ENCODE data around the gene MAP3K14.

MAP3K14 gene

GRCh38 chr17:45361976-45362375 is 45.2 kb upstream of the MAP3K14 start:
- H3K4me2 ChIP-seq, result no peak overlapping the region
- H3K4me1 ChIP-seq (ENCODE audit: low read depth, poor library complexity, severe bottlenecking), result peaks cover 5% of the 10 kb centered on the region
- H3K27me3 ChIP-seq (ENCODE audit: insufficient read depth, low read depth), result peaks cover 3% of the 10 kb centered on the region; the same call in 1 of the 2 replicates
- H3K79me2 ChIP-seq (ENCODE audit: insufficient read depth, low read depth), result no peaks in the 10 kb centered on the region
- no peaks in the 10 kb centered on the region for H3K36me3 ChIP-seq (ENCODE audit: insufficient read depth)
- H3K4me3 ChIP-seq (IDR thresholded peaks at IDR 0.05; ENCODE audit: insufficient read depth, low read depth, low read length), result no peak overlapping the region
- no peaks in the 10 kb centered on the region for H4K20me1 ChIP-seq (ENCODE audit: insufficient read depth)
- H3K27ac ChIP-seq, result no peak overlapping the region
- no peak overlapping the region for H3K9ac ChIP-seq
- no peak overlapping the region for H2AFZ ChIP-seq (ENCODE audit: low read depth)
- no peak for TF ChIP-seq CTCF (conservative IDR thresholded peaks at IDR 0.05; ENCODE audit: low read depth, low read length)

GRCh38 chr17:45361451-45361850 is 44.6 kb upstream of the MAP3K14 start:
- no peak for TF ChIP-seq CTCF (conservative IDR thresholded peaks at IDR 0.05; ENCODE audit: low read depth, low read length)
- H3K4me3 ChIP-seq (IDR thresholded peaks at IDR 0.05; ENCODE audit: insufficient read depth, low read depth, low read length), result no peak overlapping the region
- no peaks in the 10 kb centered on the region for H4K20me1 ChIP-seq (ENCODE audit: insufficient read depth)
- H3K36me3 ChIP-seq (ENCODE audit: insufficient read depth), result no peaks in the 10 kb centered on the region
- H3K79me2 ChIP-seq (ENCODE audit: insufficient read depth, low read depth), result no peaks in the 10 kb centered on the region
- H2AFZ ChIP-seq (ENCODE audit: low read depth), result no peak overlapping the region
- H3K4me2 ChIP-seq, result no peak overlapping the region
- no peak overlapping the region for H3K9ac ChIP-seq
- peaks cover 3% of the 10 kb centered on the region; the same call in 1 of the 2 replicates for H3K27me3 ChIP-seq (ENCODE audit: insufficient read depth, low read depth)
- H3K4me1 ChIP-seq (ENCODE audit: low read depth, poor library complexity, severe bottlenecking), result peaks cover 5% of the 10 kb centered on the region
- no peak overlapping the region for H3K27ac ChIP-seq

- TF ChIP-seq CTCF (conservative IDR thresholded peaks at IDR 0.05; ENCODE audit: low read depth, low read length), result no peak
- no peaks in the 10 kb centered on the region for H4K20me1 ChIP-seq (ENCODE audit: insufficient read depth)
- no peaks in the 10 kb centered on the region for H3K36me3 ChIP-seq (ENCODE audit: insufficient read depth)
- H3K4me1 ChIP-seq (ENCODE audit: low read depth, poor library complexity, severe bottlenecking), result peaks cover 5% of the 10 kb centered on the region
- H3K27me3 ChIP-seq (ENCODE audit: insufficient read depth, low read depth), result no peaks in the 10 kb centered on the region
- no peak overlapping the region for H2AFZ ChIP-seq (ENCODE audit: low read depth)
- no peak overlapping the region for H3K9ac ChIP-seq
- H3K79me2 ChIP-seq (ENCODE audit: insufficient read depth, low read depth), result no peaks in the 10 kb centered on the region
- H3K4me2 ChIP-seq, result no peak overlapping the region
- H3K4me3 ChIP-seq (IDR thresholded peaks at IDR 0.05; ENCODE audit: insufficient read depth, low read depth, low read length), result no peak overlapping the region
- H3K27ac ChIP-seq, result no peak overlapping the region
Observed at GRCh38 chr17:45357364-45357997, 40.7 kb upstream of the MAP3K14 start.

- no peak overlapping the region for H3K4me2 ChIP-seq
Observed at GRCh38 chr17:45355087-45355486, 38.3 kb upstream of the MAP3K14 start.

More at GRCh38 chr17:45355087-45355486, 38.3 kb upstream of the MAP3K14 start:
- Histone ChIP-seq H3K27me3 (ENCODE audit: insufficient read depth, low read depth) (no peaks in the 10 kb centered on the region), H3K4me1 (ENCODE audit: low read depth, poor library complexity, severe bottlenecking) (peaks cover 5% of the 10 kb centered on the region), H4K20me1 (ENCODE audit: insufficient read depth) (no peaks in the 10 kb centered on the region), H3K27ac (no peak overlapping the region), H3K79me2 (ENCODE audit: insufficient read depth, low read depth) (no peaks in the 10 kb centered on the region), H3K36me3 (ENCODE audit: insufficient read depth) (no peaks in the 10 kb centered on the region), H3K4me3 (IDR thresholded peaks at IDR 0.05; ENCODE audit: insufficient read depth, low read depth, low read length) (no peak overlapping the region), H3K9ac (no peak overlapping the region), H2AFZ (ENCODE audit: low read depth) (no peak overlapping the region)
- no peak for TF ChIP-seq CTCF (conservative IDR thresholded peaks at IDR 0.05; ENCODE audit: low read depth, low read length)
